Naive thymus-derived CD4-positive, alpha-beta T cell (primary cell): ENCODE data around the gene PTGIR. TPM values are rescaled to one million over a fixed set of nuclear protein-coding genes. Genes with fewer than 3 reads are reported as not detected.

Experiments used
- ATAC-seq: fragments of 150-1000 bp; cut with Tn5 transposase; 2 replicates; pipeline ENCODE4 v1.10.0; 2021; ENCODE audit warnings: mild to moderate bottlenecking, moderate library complexity
- CTCF ChIA-PET: fragments of 350-600 bp; sonication (Branson Sonifier 250); formaldehyde crosslinking; loops from one replicate; lab custom pipeline; 2021; ENCODE audit warnings: antibody characterized with exemption; lab: Charles Lee
- POLR2A ChIA-PET: fragments of 350-600 bp; sonication (Branson Sonifier 250); formaldehyde crosslinking; loops from one replicate; lab custom pipeline; 2021; ENCODE audit warnings: antibody characterized with exemption, inconsistent platforms; lab: Charles Lee
- DNase-seq, 9 donors: peaks; one replicate each; pipeline versions ENCODE4 v3.0.0 to v3.0.0-alpha.2; 2020 to 2022; ENCODE audit warnings: mixed read lengths in 1 of 9
- H3K27ac ChIP-seq: one replicate; pipeline ENCODE4 v1.7.0; 2013; ENCODE audit warnings: mild to moderate bottlenecking, low read depth, low read length, moderate library complexity
- H3K27me3 ChIP-seq, 2 donors: one replicate each; pipeline ENCODE4 v1.7.0; 2013; ENCODE audit warnings: low read length in 2 of 2, mild to moderate bottlenecking in 2 of 2, moderate library complexity in 2 of 2; ENCODE audit not compliant: control insufficient read depth in 2 of 2, insufficient read depth in 2 of 2
- H3K36me3 ChIP-seq, 3 experiments: 1 replicate in 2 of 3; 2 replicates in 1 of 3; pipeline ENCODE4 v1.7.0; 2013; ENCODE audit warnings: low read length in 3 of 3, mild to moderate bottlenecking in 3 of 3, moderate library complexity in 1 of 3; ENCODE audit not compliant: insufficient read depth in 3 of 3, control insufficient read depth in 2 of 3
- H3K4me1 ChIP-seq, 2 donors: one replicate each; pipeline ENCODE4 v1.7.0; 2013; ENCODE audit warnings: low read length in 2 of 2, mild to moderate bottlenecking in 2 of 2, moderate library complexity in 1 of 2; ENCODE audit not compliant: control insufficient read depth in 2 of 2, insufficient read depth in 2 of 2
- H3K4me3 ChIP-seq: 2 replicates; pipeline ENCODE4 v1.7.0; 2013; ENCODE audit warnings: mild to moderate bottlenecking, low read length
- H3K9me3 ChIP-seq, 3 experiments: 1 replicate in 2 of 3; 2 replicates in 1 of 3; pipeline ENCODE4 v1.7.0; 2013; ENCODE audit warnings: low read length in 3 of 3; ENCODE audit not compliant: control insufficient read depth in 2 of 3
- H3K27ac Mint-ChIP-seq, 9 donors: one replicate each; pipeline ENCODE4 v1.8.0; 2020 to 2022; ENCODE audit warnings: mixed read lengths in 9 of 9, mild to moderate bottlenecking in 8 of 9, moderate library complexity in 5 of 9, inconsistent platforms in 2 of 9
- H3K27me3 Mint-ChIP-seq, 5 donors: one replicate each; pipeline ENCODE4 v1.8.0; 2021 to 2022; ENCODE audit warnings: mixed read lengths in 5 of 5, mild to moderate bottlenecking in 1 of 5
- H3K36me3 Mint-ChIP-seq, 5 donors: one replicate each; pipeline ENCODE4 v1.8.0; 2020 to 2022; ENCODE audit warnings: mixed read lengths in 5 of 5, mild to moderate bottlenecking in 3 of 5, inconsistent platforms in 1 of 5
- H3K4me1 Mint-ChIP-seq, 7 donors: one replicate each; pipeline ENCODE4 v1.8.0; 2020 to 2022; ENCODE audit warnings: mixed read lengths in 7 of 7, mild to moderate bottlenecking in 3 of 7, inconsistent platforms in 1 of 7
- H3K4me3 Mint-ChIP-seq, 10 donors: one replicate each; pipeline ENCODE4 v1.8.0; 2020 to 2022; ENCODE audit warnings: mild to moderate bottlenecking in 10 of 10, mixed read lengths in 10 of 10, moderate library complexity in 6 of 10, inconsistent platforms in 2 of 10
- H3K9me3 Mint-ChIP-seq, 11 donors: one replicate each; pipeline ENCODE4 v1.8.0; 2020 to 2022; ENCODE audit warnings: mixed read lengths in 11 of 11, mild to moderate bottlenecking in 4 of 11, inconsistent platforms in 1 of 11, moderate library complexity in 1 of 11
- intact Hi-C, 2 donors: fragments of 100-400 bp; cut with micrococcal nuclease; formaldehyde crosslinking; loops; one replicate each; pipeline ENCODE4 v1.15.1; 2023
- polyA plus RNA-seq, 2 donors: library from polyadenylated mRNA; unstranded; fragments of 300-500 nt; fragmentation: Illumina TruSeq; gene quantifications; one replicate each; pipeline ENCODE4 v1.2.3, GENCODE V29; 2021
- total RNA-seq, 6 experiments: library from RNA in 5 of 6; stranded (reverse) in 5 of 6; gene quantifications; 1 replicate in 5 of 6; 2 replicates in 1 of 6; pipeline ENCODE4 v1.2.3 and lab custom pipeline; 2021 to 2026

Gene PTGIR
- total and polyA plus RNA-seq, 7 experiments from 2014 or later = 4.2 to 99.1 (median 5.1) TPM

DNA sequence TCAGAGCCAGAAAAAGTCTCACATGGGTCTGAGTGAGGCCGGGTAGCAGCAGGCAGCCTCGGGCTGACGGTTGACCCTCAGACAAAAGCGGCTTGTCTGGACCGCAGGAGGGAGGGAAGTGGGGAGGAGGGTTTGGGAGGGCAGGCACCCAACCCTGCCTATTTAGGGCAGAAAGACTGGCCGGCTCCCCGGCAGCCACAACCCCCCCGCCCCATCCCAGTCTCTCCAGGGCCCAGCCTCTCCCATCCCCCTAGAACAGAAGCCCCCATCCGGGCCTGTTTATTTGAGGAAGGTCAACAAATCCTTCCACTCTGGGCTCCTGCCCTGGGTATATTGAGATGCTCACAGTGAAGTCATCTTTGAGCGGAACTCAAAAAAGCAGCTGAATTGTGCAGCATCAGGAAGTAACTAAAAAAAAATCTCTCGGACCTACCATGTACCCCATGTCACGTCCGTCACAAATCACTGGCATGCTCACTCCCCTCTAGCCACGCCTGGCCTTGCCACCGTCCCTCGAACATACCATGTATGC lies 29.8 kb upstream of the PTGIR start:
- ChIA-PET POLR2A (interaction anchor here (0.6 kb wide), 1 partner anchor 1691 kb away, joined by 3 read pairs; no protein-coding TSS in a partner anchor), CTCF (no interaction called here)
- DNase-seq (no peak), ATAC-seq (no peak)
- Mint-ChIP-seq H3K9me3 (peaks cover 0 to 5% (median 0%) of the 10 kb centered on the region in 11 donors), H3K27ac (no peak overlapping the region), H3K4me3 (no peak overlapping the region), H3K36me3 (peaks cover 0 to 5% (median 0%) of the 10 kb centered on the region in 5 donors), H3K4me1 (peaks cover 8 to 14% (median 10%) of the 10 kb centered on the region in 7 donors), H3K27me3 (peaks cover 17 to 64% (median 39%) of the 10 kb centered on the region in 5 donors)
- no peak overlapping the region for H3K27ac ChIP-seq
- H3K36me3 ChIP-seq = no peaks in the 10 kb centered on the region
- intact Hi-C loops = no loop called here
- H3K4me1 ChIP-seq = peaks cover 4 to 9% of the 10 kb centered on the region in 2 donors
- no peaks in the 10 kb centered on the region for H3K9me3 ChIP-seq
- peaks cover 0 to 1% of the 10 kb centered on the region in 2 donors for H3K27me3 ChIP-seq
- no peak overlapping the region for H3K4me3 ChIP-seq

- H3K36me3 ChIP-seq = no peaks in the 10 kb centered on the region
- ChIA-PET POLR2A (no interaction called here), CTCF (interaction anchor here (0.6 kb wide), 1 partner anchor 29 kb away, joined by 4 read pairs; no protein-coding TSS in a partner anchor)
- ATAC-seq (no peak), DNase-seq (no peak)
- intact Hi-C loops = no loop called here
- peak overlapping the region in 1 of 9 donors; percentile 52 for H3K27ac Mint-ChIP-seq
- peaks cover 20 to 68% (median 37%) of the 10 kb centered on the region in 5 donors for H3K27me3 Mint-ChIP-seq
- no peak overlapping the region for H3K4me3 ChIP-seq
- peaks cover 0 to 5% (median 0%) of the 10 kb centered on the region in 3 experiments for H3K9me3 ChIP-seq
- H3K4me3 Mint-ChIP-seq = peak overlapping the region in 4 of 10 donors; percentile 14 to 65 (median 42)
- H3K9me3 Mint-ChIP-seq = peaks cover 0 to 31% (median 10%) of the 10 kb centered on the region in 11 donors
- peaks cover 0 to 13% (median 4%) of the 10 kb centered on the region in 5 donors for H3K36me3 Mint-ChIP-seq
- no peak overlapping the region for H3K27ac ChIP-seq
- H3K4me1 ChIP-seq = peaks cover 0 to 8% of the 10 kb centered on the region in 2 donors
- H3K27me3 ChIP-seq = peaks cover 2 to 3% of the 10 kb centered on the region in 2 donors
- peaks cover 5 to 19% (median 15%) of the 10 kb centered on the region in 7 donors for H3K4me1 Mint-ChIP-seq
Measured at GRCh38 chr19:46650445-46650844, 25.6 kb upstream of the PTGIR start.

- intact Hi-C loops = no loop called here
- H3K36me3 Mint-ChIP-seq = peaks cover 0 to 13% (median 4%) of the 10 kb centered on the region in 5 donors
- Histone ChIP-seq H3K27ac (no peak overlapping the region), H3K4me1 (peaks cover 0 to 8% of the 10 kb centered on the region in 2 donors), H3K27me3 (peaks cover 2 to 3% of the 10 kb centered on the region in 2 donors), H3K9me3 (peaks cover 0 to 5% (median 0%) of the 10 kb centered on the region in 3 experiments), H3K4me3 (no peak overlapping the region), H3K36me3 (no peaks in the 10 kb centered on the region)
- DNase-seq = no peak
- POLR2A ChIA-PET = interaction anchor here (1.0 kb wide), 1 partner anchor 8 kb away, joined by 4 read pairs; no protein-coding TSS in a partner anchor
- H3K27ac Mint-ChIP-seq = peak overlapping the region in 2 of 9 donors; percentile 52 to 66
- ATAC-seq = no peak
- peaks cover 20 to 71% (median 31%) of the 10 kb centered on the region in 5 donors for H3K27me3 Mint-ChIP-seq
- H3K4me1 Mint-ChIP-seq = peaks cover 5 to 18% (median 15%) of the 10 kb centered on the region in 7 donors
- CTCF ChIA-PET = no interaction called here
- peak overlapping the region in 4 of 10 donors; percentile 29 to 65 (median 57) for H3K4me3 Mint-ChIP-seq
- peaks cover 0 to 33% (median 10%) of the 10 kb centered on the region in 11 donors for H3K9me3 Mint-ChIP-seq
Measured at GRCh38 chr19:46648961-46649960, 24.4 kb upstream of the PTGIR start.

- Histone ChIP-seq H3K27ac (no peak overlapping the region), H3K4me3 (no peak overlapping the region), H3K9me3 (peaks cover 0 to 5% (median 0%) of the 10 kb centered on the region in 3 experiments), H3K36me3 (no peaks in the 10 kb centered on the region), H3K27me3 (peaks cover 2 to 3% of the 10 kb centered on the region in 2 donors), H3K4me1 (peaks cover 0 to 8% of the 10 kb centered on the region in 2 donors)
- peak overlapping the region; percentile 7 to 73 (median 58) for H3K4me3 Mint-ChIP-seq
- DNase-seq (peak in 4 of 9 donors; percentile 25 to 33 (median 32)), ATAC-seq (peak; percentile 76)
- POLR2A ChIA-PET = interaction anchor here (1.0 kb wide), 1 partner anchor 9 kb away, joined by 4 read pairs; no protein-coding TSS in a partner anchor
- CTCF ChIA-PET = no interaction called here
- H3K36me3 Mint-ChIP-seq = peaks cover 0 to 13% (median 4%) of the 10 kb centered on the region in 5 donors
- intact Hi-C loops = no loop called here
- peaks cover 5 to 18% (median 15%) of the 10 kb centered on the region in 7 donors for H3K4me1 Mint-ChIP-seq
- peak overlapping the region in 4 of 9 donors; percentile 3 to 59 (median 16) for H3K27ac Mint-ChIP-seq
- peaks cover 19 to 66% (median 25%) of the 10 kb centered on the region in 5 donors for H3K27me3 Mint-ChIP-seq
- peaks cover 0 to 33% (median 10%) of the 10 kb centered on the region in 11 donors for H3K9me3 Mint-ChIP-seq
Measured at GRCh38 chr19:46648060-46648960, 23.4 kb upstream of the PTGIR start.

DNA sequence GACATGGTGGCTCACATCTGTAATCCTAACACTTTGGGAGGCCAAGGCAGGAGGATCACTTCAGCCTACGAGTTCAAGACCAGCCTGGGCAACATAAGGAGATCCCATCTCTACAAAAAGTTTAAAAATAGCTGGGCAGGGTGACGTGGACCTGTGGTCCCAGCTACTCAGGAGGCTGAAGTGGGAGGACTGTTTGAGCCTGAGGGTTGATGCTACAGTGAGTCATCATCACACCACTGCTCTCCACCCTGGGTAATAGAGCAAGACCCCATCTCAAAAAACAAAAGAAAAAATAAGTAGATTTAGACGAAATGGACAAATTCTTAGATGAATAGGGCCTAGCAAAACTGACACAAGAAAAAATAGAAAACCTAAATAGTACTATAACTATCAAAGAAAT lies 21.5 kb upstream of the PTGIR start:
- ChIA-PET POLR2A (no interaction called here), CTCF (interaction anchor here (0.7 kb wide), 1 partner anchor 30 kb away, joined by 3 read pairs; no protein-coding TSS in a partner anchor)
- no peak for ATAC-seq
- intact Hi-C loops = no loop called here
- Mint-ChIP-seq H3K36me3 (peaks cover 0 to 13% (median 4%) of the 10 kb centered on the region in 5 donors), H3K9me3 (peaks cover 0 to 33% (median 10%) of the 10 kb centered on the region in 11 donors), H3K27ac (no peak overlapping the region), H3K4me1 (peaks cover 5 to 18% (median 15%) of the 10 kb centered on the region in 7 donors), H3K4me3 (no peak overlapping the region), H3K27me3 (peaks cover 19 to 65% (median 25%) of the 10 kb centered on the region in 5 donors)
- H3K9me3 ChIP-seq = peaks cover 0 to 5% (median 0%) of the 10 kb centered on the region in 3 experiments
- DNase-seq = no peak
- H3K36me3 ChIP-seq = no peaks in the 10 kb centered on the region
- peaks cover 2 to 3% of the 10 kb centered on the region in 2 donors for H3K27me3 ChIP-seq
- peaks cover 0 to 8% of the 10 kb centered on the region in 2 donors for H3K4me1 ChIP-seq
- H3K27ac ChIP-seq = no peak overlapping the region
- no peak overlapping the region for H3K4me3 ChIP-seq
